HepG2 (cell line): Measurements from ENCODE around the gene BAHCC1. TPM values are rescaled to one million over a fixed set of nuclear protein-coding genes. Genes with fewer than 3 reads are reported as not detected.

Experiments
- ARID4A ChIP-seq: sonication (generic); formaldehyde crosslinking; IDR thresholded peaks from 2 replicates; pipeline ENCODE4 v1.5.0; 2020; ENCODE audit warnings: mild to moderate bottlenecking, missing genetic modification reagents, borderline replicate concordance
- BATF2 ChIP-seq: sonication (generic); formaldehyde crosslinking; IDR thresholded peaks from 2 replicates; pipeline ENCODE4 v1.8.0; 2022; ENCODE audit warnings: mild to moderate bottlenecking, missing genetic modification reagents, moderate library complexity
- CHD2 ChIP-seq: IDR thresholded peaks from 2 replicates; pipeline ENCODE4 v1.6.1; 2011; ENCODE audit warnings: low read depth, low read length, improper control_type of control experiment
- E2F5 ChIP-seq: sonication (generic); formaldehyde crosslinking; conservative IDR thresholded peaks from 2 replicates; pipeline ENCODE4 v1.4.0; 2020; ENCODE audit warnings: missing genetic modification reagents
- HNF1A ChIP-seq, 2 experiments: sonication (generic) in 1 of 2; formaldehyde crosslinking in 1 of 2; IDR thresholded peaks; 2 replicates each; pipeline versions ENCODE4 v1.4.0 to v1.6.1; 2016 to 2020; ENCODE audit warnings: borderline replicate concordance in 1 of 2, low read depth in 1 of 2, mild to moderate bottlenecking in 1 of 2, missing genetic modification reagents in 1 of 2
- TFE3 ChIP-seq: IDR thresholded peaks from 2 replicates; pipeline ENCODE4 v1.6.1; 2016
- TGIF2 ChIP-seq: IDR thresholded peaks from 2 replicates; pipeline ENCODE4 v1.6.1; 2016; ENCODE audit warnings: control low read depth, missing compliant biosample characterization
- TOE1 ChIP-seq: sonication (generic); formaldehyde crosslinking; IDR thresholded peaks from 2 replicates; pipeline ENCODE4 v1.4.0; 2020; ENCODE audit warnings: mild to moderate bottlenecking, missing genetic modification reagents
- ZBTB44 ChIP-seq: sonication (generic); formaldehyde crosslinking; IDR thresholded peaks from 2 replicates; pipeline ENCODE4 v1.4.0; 2020; ENCODE audit warnings: missing genetic modification reagents
- ZBTB46 ChIP-seq: sonication (generic); formaldehyde crosslinking; IDR thresholded peaks from 2 replicates; pipeline ENCODE4 v1.4.0; 2020; ENCODE audit warnings: mild to moderate bottlenecking, missing genetic modification reagents, borderline replicate concordance
- ZNF652 ChIP-seq: IDR thresholded peaks from 2 replicates; pipeline ENCODE4 v1.6.1; 2016; ENCODE audit warnings: low read depth, borderline replicate concordance
- ZNF850 ChIP-seq: sonication (generic); formaldehyde crosslinking; conservative IDR thresholded peaks from 2 replicates; pipeline ENCODE4 v1.9.0; 2021; ENCODE audit warnings: mild to moderate bottlenecking, missing genetic modification reagents
- ZSCAN20 ChIP-seq: sonication (generic); formaldehyde crosslinking; IDR thresholded peaks from 2 replicates; pipeline ENCODE4 v1.4.0; 2020; ENCODE audit warnings: missing genetic modification reagents, mild to moderate bottlenecking, borderline replicate concordance
- polyA plus RNA-seq, 8 experiments: library from polyadenylated mRNA; depleted of rRNA in 3 of 8; stranded (reverse) in 7 of 8; unstranded in 1 of 8; fragments of >200 nt; fragmentation: Illumina TruSeq in 4 of 8; extraction: Trizol in 4 of 8; gene quantifications; 2 replicates each; pipeline versions ENCODE4 v1.2.1 to v1.2.3, GENCODE V29; 2011 to 2016; ENCODE audit warnings: low read depth in 4 of 8, missing spikeins in 1 of 8, mixed read lengths in 1 of 8; ENCODE audit not compliant: insufficient read depth in 1 of 8
- total RNA-seq, 5 experiments: library from RNA; depleted of rRNA; stranded (reverse); fragments of >200 nt; fragmentation: Illumina TruSeq; extraction: Trizol; gene quantifications; 2 replicates each; pipeline ENCODE4 v1.2.3, GENCODE V29; 2016; ENCODE audit warnings: low read depth in 1 of 5

BAHCC1 gene
- total and polyA plus RNA-seq, 2 of the 13 experiments (the other 11 are each of a cell fraction or from before 2014, with no cell fraction given): 1.4 to 1.7 TPM

- TF ChIP-seq ZSCAN20 (CRISPR knock-in tag) (no peak), ARID4A (no peak), HNF1A (IDR thresholded peaks at IDR 0.05; ENCODE audit: low read depth) (no peak), HNF1A (CRISPR knock-in tag; IDR thresholded peaks at IDR 0.05; ENCODE audit: borderline replicate concordance) (no peak), ZBTB44 (no peak), ZNF652 (CRISPR knock-in tag) (no peak), E2F5 (CRISPR knock-in tag) (no peak), TFE3 (no peak), ZBTB46 (CRISPR knock-in tag) (no peak), TOE1 (no peak), TGIF2 (CRISPR knock-in tag) (0 out of 2 replicates have a peak, but pooled peaks have one; percentile 27), ZNF850 (no peak), CHD2 (no peak), BATF2 (CRISPR knock-in tag) (no peak)
Measured at GRCh38 chr17:81491181-81491581, 95.9 kb downstream of the BAHCC1 start (continued).
